Measurements from ENCODE around the gene TRAPPC14. TPM values are rescaled to one million over a fixed set of nuclear protein-coding genes. Genes with fewer than 3 reads are reported as not detected.
"Not testable (repeated sequence)": the region's sequence is repeated elsewhere in the genome, so short reads cannot be mapped to it uniquely, and the experiment has no call there.

TRAPPC14 gene, protein sequence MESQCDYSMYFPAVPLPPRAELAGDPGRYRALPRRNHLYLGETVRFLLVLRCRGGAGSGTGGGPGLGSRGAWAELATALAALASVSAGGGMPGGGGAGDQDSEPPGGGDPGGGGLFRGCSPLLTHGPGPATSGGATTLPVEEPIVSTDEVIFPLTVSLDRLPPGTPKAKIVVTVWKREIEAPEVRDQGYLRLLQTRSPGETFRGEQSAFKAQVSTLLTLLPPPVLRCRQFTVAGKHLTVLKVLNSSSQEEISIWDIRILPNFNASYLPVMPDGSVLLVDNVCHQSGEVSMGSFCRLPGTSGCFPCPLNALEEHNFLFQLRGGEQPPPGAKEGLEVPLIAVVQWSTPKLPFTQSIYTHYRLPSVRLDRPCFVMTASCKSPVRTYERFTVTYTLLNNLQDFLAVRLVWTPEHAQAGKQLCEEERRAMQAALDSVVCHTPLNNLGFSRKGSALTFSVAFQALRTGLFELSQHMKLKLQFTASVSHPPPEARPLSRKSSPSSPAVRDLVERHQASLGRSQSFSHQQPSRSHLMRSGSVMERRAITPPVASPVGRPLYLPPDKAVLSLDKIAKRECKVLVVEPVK
- 1 to 10 TPM; 5.1 to 8.3 TPM for total RNA-seq

DNA sequence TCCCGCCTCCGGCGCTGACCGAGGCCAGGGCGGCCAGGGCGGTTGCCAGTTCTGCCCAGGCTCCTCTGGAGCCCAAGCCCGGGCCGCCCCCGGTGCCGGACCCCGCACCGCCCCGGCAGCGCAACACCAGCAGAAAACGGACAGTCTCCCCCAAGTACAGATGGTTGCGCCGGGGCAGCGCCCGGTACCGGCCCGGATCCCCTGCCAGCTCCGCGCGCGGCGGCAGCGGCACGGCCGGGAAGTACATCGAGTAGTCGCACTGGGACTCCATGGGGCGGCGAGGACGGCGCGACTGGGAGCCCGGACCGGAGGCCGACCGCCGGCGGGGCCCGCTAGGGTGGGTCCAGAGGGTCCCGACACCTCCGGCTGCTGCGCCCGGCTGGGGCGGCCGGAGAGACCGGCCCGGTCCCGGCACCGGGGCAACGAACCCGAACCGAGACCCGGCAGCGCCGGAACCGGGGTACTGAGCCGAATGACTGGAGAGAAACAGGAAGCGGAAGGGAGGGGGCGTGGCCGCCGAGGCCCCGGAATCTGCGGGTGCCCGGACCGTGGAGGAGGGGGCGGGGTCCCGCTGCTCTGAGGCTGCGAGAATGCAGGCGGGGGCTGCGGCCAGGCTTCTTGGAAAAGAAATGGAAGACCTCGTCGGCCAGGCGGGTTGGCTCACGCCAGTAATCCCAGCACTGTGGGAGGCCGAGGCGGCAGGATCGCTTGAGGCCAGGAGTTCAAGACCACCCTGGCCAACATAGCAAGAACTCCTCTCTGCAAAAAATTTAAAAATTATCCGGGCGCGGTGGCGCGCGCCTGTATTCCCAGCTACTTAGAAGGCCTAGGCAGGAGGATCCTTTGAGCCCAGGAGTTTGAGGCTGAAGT is at the start of gene TRAPPC14:
Gene TRAPPC14, minus strand, starts transcription at position 495 of the 870 bp plus-strand sequence. Its CDS starts 224 bp downstream, at position 271.
- peaks cover 0 to 22% of the 10 kb centered on the region in 2 donors for H3K4me1 ChIP-seq
- no peaks in the 10 kb centered on the region for H3K9me3 ChIP-seq

GRCh38 chr7:100204454-100204853 is 45.9 kb upstream of the TRAPPC14 start:
- Histone ChIP-seq H3K4me1 (no peaks in the 10 kb centered on the region), H3K27me3 (no peaks in the 10 kb centered on the region), H3K27ac (no peak overlapping the region), H3K9me3 (no peaks in the 10 kb centered on the region), H3K36me3 (no peaks in the 10 kb centered on the region), H3K4me3 (no peak overlapping the region)
- TF ChIP-seq, protein P1, sequence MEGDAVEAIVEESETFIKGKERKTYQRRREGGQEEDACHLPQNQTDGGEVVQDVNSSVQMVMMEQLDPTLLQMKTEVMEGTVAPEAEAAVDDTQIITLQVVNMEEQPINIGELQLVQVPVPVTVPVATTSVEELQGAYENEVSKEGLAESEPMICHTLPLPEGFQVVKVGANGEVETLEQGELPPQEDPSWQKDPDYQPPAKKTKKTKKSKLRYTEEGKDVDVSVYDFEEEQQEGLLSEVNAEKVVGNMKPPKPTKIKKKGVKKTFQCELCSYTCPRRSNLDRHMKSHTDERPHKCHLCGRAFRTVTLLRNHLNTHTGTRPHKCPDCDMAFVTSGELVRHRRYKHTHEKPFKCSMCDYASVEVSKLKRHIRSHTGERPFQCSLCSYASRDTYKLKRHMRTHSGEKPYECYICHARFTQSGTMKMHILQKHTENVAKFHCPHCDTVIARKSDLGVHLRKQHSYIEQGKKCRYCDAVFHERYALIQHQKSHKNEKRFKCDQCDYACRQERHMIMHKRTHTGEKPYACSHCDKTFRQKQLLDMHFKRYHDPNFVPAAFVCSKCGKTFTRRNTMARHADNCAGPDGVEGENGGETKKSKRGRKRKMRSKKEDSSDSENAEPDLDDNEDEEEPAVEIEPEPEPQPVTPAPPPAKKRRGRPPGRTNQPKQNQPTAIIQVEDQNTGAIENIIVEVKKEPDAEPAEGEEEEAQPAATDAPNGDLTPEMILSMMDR (IDR thresholded peaks at IDR 0.05), result no peak
- DNase-seq (ENCODE audit: low spot score), result no peak

More for the DNA sequence above, at the start of gene TRAPPC14:
- Histone ChIP-seq H3K27ac (peak within 1 kb of the TSS; percentile 72 to 80), H3K27me3 (no peaks in the 10 kb centered on the region), H3K4me3 (peak within 1 kb of the TSS; percentile 71 to 74), H3K36me3 (peaks cover 32% of the 10 kb centered on the region)
- DNase-seq (ENCODE audit: low spot score), result peak; percentile 92
- TF ChIP-seq, protein P1 (IDR thresholded peaks at IDR 0.05), result no peak

- Histone ChIP-seq H3K9me3 (no peaks in the 10 kb centered on the region), H3K4me3 (no peak overlapping the region), H3K27ac (no peak overlapping the region), H3K36me3 (no peaks in the 10 kb centered on the region), H3K27me3 (no peaks in the 10 kb centered on the region), H3K4me1 (no peaks in the 10 kb centered on the region)
- DNase-seq (ENCODE audit: low spot score), result no peak
- TF ChIP-seq, protein P1 (IDR thresholded peaks at IDR 0.05), result no peak
Measured at GRCh38 chr7:100200693-100201092, 42.2 kb upstream of the TRAPPC14 start.

DNA sequence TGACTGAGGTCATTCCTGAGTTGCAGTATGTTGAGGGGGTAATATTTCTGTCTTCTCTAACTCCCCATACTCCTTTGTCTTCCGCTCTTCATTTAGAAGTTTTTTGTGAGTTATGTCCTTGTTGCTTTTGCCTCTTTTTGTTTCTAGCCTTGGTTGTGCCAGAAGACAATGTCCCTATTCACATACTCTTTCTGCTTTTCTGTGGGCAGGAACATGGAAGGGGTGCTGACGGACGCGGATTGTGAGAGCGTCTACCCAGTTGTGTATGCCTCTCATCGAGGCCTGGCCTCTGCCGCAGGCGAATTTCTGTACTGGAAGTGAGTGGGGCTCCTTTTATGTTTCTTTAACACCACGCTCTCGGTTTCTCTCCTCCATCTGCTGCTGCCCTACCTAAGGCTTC is 39.7 kb upstream of the TRAPPC14 start:
- DNase-seq (ENCODE audit: low spot score), result no peak
- TF ChIP-seq, protein P1 (IDR thresholded peaks at IDR 0.05), result no peak
- no peaks in the 10 kb centered on the region for H3K36me3 ChIP-seq
- H3K27ac ChIP-seq, result no peak overlapping the region
- H3K4me3 ChIP-seq, result no peak overlapping the region
- no peaks in the 10 kb centered on the region for H3K4me1 ChIP-seq
- no peaks in the 10 kb centered on the region for H3K9me3 ChIP-seq
- H3K27me3 ChIP-seq, result no peaks in the 10 kb centered on the region

DNA sequence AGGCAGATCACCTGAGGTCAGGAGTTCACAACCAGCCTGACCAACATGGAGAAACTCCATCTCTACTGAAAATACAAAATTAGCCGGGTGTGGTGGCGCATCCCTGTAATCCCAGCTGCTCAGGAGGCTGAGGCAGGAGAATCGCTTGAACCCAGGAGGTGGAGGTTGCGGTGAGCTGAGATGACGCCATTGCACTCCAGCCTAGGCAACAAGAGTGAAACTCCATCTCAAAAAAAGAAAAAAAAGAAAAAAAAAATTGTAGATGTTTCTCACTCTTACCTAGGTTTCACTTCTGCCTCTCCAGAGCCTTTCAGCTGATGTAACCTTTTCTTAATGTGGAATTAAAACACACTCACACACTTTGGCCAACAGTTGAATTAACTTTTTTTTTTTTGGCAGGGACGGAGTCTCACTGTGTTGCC is 37.4 kb upstream of the TRAPPC14 start:
- DNase-seq (ENCODE audit: low spot score); H3K27me3 ChIP-seq; H3K36me3 ChIP-seq; H3K4me1 ChIP-seq; H3K27ac ChIP-seq; H3K9me3 ChIP-seq; H3K4me3 ChIP-seq: not testable (repeated sequence)

DNA sequence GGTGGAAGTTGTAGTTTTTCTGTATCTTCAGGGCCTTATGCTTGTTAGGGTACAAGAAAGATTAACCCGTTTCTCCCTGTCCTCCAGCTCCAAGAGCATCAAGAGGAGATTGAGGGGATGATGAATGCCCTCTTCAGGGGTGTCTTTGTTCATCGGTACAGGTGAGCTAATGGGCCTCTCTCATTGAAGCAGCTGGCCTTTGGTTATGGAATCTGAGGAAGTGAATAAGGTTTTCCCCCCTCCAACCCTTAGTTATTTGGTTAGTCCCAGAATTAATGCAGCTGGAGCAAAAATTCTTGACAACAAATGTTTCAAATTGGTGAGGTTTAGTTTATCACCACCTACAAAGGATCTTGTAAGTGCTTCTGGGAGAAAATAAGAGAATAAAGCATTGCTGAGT is 36.7 kb upstream of the TRAPPC14 start:
- Histone ChIP-seq H3K27me3 (no peaks in the 10 kb centered on the region), H3K27ac (no peak overlapping the region), H3K9me3 (no peaks in the 10 kb centered on the region), H3K4me3 (no peak overlapping the region), H3K36me3 (no peaks in the 10 kb centered on the region), H3K4me1 (no peaks in the 10 kb centered on the region)
- TF ChIP-seq, protein P1 (IDR thresholded peaks at IDR 0.05), result no peak
- no peak for DNase-seq (ENCODE audit: low spot score)
